ENCODE results near the gene DEXI.

Gene DEXI

DNA sequence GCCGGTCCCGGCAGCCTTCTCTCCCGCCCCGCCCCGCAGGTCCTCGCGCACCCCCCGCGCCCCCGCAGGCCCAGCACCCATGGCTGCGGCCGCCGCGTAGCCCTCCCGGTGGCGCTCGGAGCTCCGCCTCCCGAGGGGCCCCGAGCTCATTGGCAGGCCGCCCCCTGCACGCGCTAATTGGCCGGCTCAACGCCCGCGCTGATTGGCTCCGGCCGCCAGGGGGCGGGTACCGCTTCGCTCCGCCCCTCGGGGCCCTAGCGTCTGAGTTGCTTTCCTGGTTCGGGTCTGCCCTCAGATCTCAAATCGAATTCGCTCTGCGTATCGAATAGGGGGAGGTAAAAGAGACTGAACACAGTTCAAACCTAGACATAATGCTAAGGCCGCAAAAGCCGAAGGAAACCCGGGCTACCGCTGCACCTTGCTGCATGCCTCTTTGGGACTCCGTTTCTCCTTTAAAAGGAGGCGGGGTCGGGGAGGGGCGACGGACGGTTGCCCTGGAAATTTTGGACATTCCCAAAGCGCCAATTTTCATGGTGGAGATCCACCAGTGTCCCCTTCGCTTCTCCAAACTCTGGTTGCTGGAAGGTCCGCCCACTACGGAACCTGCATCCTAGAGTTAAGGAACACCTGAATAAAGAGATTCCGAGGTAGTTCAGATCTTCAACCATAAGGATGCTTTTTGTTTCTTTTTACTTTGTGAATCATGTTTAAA, at the start of gene DEXI:
DEXI (minus strand) TSS at position 117 of the 712 bp plus-strand sequence. CDS start 463 bp downstream, outside the sequence.
- DNase-seq, result peak; percentile 91

DNA sequence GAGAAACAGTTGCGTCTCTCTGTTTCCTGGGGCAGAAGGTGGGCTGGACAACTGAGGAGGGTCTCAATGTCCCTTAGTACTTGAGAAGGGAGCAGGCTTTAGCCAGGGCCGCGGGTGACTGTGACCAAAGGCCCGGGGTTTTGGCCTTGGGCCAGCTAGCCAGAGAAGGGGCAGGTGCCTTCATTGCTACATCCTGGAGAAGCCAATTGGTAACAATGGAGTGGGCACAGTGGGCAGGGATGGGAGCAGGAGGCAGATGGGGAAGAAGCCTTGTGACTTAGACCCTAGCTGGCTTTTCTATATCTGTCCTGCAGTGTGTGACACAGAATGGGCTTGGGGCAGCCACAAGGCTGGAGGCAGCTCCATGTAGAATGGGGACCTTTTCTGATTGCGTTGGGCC, 48.1 kb upstream of the DEXI start:
- DNase-seq, result no peak

DNA sequence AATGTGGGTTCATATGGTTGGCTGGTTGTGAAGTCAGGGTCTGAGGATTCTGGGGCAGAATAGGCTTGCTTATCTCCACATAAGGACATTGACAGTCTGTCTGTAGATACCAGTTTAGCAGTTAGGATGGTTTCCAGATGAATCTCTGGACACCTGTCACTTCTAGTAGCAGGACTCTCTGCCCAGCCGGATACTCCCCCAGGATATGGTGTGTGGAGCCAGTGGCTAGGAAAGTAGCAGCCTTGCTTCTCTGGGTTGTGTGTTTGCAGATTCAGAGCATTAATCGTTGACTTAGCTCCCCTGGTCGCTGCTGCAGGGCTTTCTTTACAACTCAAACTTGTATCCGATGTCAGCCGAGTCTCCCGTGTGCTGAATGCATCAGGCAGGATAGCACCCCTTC, 47.3 kb upstream of the DEXI start:
- DNase-seq, result no peak

DNA sequence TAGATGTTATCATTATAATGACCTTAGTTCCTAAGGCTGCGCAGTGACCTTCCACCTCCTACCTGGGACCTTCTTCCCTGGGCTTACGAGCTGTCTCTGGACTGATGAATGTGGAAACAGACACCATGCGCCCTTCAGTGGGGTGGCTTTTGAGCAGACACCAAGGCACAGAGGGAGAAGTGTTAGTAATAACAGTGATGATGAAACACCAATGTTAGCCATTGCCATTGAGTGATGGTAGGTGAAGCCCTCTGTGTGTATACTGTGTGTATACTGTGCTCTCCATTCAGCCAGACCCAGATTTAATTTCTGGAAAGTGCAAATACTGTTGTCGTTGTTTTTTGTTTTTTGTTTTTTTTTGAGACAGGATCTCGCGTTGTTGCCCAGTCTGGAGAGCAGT, 46.6 kb upstream of the DEXI start:
- no peak for DNase-seq

DNA sequence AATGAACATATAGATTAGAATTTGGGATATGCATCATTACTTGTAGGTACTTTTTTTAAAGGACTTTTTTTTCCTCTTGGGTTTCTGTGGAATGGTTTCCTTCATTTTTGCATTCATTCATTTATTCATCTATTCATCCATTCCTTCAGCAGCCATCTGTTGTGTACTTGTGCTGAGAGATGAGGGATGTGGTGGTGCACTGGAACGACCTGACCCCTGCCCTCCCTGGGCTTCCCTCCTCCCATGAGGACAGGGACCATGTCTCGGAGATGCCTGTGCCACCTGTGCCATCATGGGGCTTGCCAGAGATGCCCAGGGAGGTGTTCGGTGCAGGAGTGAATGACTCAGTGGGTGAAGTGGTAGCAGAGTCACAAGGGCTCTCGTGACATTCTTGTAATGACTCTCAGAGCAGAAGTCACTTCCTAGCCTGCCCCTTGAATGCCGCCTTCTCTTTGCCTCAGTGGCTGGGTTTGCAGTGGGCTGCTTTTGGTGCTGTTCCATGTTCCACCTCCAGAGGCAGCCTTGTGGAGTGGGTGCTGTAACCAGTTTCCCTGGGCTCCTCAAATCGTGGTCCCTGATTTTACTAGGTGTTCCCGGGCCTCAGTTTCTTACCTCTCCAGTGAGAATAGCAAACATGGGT, 46.0 kb upstream of the DEXI start:
- peak; percentile 11 for DNase-seq

DNA sequence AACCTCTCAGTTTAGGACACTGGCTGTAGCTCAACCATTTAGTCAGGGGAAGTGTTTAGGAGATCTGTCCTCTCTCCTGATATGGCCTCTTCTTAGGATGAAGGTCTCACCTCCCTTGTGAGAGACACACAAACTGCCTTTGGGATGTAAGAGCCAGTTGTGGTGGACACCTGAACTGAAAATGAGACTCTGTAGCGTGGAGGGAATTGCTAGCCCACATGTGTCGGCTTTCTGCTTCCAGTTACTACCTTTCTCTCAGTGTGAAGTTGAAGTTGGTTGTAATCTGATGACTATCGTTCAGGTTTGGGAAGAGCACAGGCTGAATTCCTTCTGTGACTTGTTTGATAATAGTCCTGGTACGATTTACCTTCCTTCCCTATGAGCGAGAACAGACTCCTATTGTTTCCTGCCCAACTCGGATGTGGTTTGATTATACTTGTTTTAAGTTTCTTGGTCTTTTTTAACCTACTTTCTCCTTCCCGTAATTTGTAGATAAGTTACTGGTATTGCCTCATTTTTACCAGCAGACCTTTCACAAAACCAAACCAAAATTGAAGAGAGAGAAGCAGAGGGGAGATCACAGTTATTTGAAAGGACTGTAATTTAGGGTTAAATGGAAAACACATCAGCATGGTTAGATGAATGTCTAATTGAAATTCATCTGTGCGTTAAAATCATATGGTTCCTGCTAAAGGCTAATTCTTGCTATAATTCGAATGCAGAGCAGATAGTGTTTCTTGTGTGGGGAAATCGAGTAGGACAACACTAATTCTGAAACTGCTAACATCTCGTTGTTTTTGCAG, 45.3 kb upstream of the DEXI start:
- no peak for DNase-seq

DNA sequence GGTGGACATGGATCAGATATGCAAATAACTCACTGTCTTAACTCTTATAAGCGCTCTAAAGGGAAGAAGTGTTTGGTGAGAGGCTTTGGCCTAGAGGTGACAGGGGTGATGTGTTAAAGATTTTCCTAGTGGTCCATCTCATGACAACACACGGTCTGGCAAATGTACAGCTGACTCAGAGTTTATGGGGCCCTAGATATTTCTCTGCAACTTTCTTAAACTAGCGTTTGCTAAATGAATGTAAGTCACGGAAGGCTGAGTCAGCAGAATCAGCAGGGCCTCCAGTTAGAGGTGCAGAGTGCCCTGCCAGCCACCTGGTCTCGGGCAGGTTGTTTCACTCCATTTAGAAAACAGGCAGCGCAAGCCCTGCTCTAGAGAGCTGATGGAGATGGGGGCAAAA, 42.2 kb upstream of the DEXI start:
- no peak for DNase-seq

DNA sequence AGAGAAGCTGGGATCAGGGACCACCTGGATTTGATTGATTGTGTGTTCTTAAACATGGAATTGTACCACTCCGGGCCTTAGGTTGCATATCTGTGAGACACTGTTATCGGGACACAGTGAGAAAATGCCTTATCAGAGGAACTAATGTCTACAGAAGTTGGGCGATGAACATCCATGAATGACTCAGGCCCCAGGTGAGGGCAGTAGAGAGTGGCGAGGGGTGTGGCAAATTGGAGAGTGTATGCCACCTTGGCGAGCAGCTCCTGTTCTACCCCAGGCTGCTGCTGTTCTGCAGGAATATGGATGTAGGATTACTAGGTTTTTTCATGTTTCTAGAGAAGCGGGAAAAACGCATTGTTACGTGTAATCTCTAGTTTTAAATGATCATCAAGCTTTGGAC, 40.9 kb upstream of the DEXI start:
- no peak for DNase-seq

DNA sequence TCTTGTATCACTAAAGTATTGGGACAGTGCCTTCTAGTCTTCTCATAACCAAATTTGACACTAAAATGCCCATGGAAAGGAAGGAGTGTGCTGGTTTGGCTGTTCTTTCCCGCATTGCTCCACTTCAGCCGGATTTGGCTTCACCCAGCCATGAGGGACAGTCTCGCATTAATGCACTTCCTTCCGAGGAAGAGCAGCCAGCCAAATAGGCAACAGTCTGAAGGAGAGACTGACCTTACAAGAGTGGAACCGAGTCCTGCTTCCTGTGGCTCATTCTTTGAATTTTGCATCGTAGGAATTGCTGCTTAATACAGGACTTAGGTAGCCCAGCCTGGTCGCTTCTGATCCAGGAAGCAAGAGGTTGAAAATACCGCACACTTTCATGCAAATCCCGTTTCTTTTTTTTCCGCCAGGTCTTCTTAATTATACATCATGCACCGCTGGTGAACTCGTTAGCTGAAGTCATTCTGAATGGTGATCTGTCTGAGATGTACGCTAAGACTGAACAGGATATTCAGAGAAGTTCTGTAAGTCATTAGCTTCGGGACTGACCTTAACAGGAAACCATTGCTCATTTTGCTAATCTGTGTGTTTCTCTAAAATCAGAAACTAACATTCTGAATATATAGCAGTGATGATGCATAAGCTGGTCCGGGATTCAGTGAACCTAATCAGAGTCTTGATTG, 40.3 kb upstream of the DEXI start:
- DNase-seq, result no peak

DNA sequence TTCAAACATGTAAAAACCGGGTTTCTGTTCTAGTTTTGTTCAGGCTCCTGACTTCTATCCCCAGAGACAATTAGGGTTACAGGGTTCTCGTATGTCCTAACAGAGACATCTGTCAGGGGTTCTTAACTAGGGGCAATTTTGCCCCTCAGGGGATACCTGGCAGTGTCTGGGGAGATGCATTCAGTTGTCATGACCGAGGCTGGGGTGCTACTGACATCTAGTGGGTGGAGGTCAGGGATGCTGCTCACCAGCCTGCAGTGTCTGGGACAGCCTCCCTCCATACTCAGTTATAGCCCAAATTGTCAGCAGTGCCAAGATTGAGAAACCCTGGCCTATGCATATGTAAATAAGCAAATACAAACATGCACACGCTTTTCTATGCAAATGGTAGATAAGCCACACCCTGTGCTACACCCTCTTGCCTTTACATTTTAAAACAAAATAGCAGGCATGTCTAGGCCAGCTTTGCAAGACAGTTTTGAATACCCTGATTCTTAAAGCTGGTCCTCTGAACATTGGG, 39.5 kb upstream of the DEXI start:
- DNase-seq, result peak; percentile 40

DNA sequence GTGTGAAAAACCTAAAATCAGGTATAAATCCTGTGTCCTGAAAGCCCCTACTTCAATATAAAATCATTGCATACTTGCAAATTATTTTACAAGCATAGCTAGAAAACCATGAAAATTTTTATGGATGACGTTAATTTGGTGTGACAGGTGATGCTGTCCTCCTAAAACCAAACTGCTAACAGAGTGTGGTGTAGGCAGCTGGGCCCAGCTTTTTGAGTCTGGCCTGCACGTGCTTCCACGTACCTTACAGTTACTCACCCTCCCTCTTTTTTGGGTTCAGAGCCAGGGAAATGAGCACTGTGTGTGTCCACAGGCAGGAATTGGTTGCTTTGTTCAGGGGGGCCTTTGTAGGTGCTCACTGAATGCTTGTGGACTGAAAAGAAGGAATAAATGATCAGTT, 38.5 kb upstream of the DEXI start:
- DNase-seq, result no peak

DNA sequence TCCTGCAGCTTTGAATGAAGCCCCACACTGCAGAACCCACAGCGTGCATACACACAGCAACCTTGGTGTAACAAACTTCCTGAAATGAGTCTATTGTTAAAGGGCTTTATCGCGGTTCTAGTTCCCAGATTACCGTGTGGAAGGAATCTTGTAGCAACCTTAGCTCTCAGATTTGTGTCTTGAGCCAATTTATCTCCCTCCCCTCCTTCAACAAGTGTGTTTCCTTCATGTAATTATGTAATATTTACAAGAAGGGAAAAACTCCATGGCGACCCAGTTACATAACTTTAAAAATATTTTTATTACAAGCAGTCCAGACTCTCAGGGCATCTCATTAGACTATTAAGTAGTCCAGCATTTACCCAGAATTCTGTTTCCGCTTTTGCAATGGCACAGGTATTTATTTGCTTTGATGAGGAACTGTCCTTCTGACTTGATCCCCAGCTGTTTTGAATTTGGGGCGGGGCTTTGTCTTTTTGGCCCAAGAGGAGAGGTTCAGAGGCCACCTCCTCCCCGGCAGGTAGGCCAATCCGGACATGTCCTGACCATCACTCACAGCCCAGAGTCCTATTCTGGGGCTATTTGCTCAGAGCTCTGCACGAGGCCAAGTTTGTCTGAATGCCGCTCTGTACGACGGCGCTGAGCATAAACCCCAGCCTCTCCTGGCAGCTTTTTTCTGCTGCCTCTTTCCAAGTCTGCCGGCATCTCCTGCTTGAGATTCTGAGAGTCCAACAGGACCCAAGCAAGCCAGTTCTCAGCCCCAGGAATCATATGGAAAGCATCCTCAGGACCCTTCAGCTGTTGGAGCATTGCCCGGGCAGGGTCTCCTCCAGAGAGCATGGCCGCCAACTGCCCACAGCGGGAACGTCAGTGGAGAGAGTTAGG, 37.7 kb upstream of the DEXI start:
- no peak for DNase-seq

DNA sequence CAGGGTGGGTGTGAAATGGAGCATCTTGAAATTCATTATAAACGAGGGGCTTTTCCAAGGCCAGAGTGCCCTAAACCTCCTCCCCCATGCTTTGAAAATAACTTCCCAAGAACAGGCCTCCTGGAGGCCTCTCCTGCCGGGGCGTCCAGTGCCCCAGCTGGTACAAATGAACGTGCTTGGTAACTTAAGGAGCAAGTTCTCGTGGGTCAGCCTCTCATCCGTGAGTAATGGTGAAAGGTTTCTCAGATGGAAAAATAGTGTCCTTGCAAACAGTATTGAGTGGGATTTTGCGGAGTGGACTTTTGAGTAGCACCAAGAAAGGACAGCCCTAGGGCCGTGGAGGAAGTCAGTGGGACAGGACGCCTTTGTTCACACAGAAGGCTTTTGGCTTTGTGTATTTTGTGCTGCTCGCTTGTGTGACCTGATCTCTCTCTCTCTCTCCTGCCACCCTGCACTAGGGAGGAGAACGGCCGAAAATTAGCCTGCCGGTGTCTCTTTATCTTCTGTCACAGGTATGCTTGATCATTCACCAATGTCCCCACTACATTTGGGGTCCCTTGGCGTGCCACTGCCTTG, 36.7 kb upstream of the DEXI start:
- no peak for DNase-seq

DNA sequence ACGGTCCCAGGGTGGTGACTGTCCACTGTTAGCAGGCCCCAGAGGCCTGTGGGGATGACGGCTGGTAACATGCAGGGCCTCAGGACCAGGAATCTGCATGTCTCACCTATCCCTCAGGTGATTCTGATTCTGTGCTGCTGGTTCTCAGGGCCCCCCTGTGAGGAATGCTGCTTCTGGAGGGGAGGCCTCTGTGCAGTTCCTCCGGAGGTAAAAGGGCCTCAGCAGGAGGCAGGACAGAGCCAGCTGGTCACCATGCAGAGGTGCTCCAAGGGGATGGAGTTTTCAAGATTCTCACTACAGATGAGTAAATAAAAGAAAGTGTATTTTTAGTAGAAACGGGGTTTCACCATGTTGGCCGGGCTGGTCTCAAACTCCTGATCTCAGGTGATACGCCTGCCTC, 35.9 kb upstream of the DEXI start:
- no peak for DNase-seq

DNA sequence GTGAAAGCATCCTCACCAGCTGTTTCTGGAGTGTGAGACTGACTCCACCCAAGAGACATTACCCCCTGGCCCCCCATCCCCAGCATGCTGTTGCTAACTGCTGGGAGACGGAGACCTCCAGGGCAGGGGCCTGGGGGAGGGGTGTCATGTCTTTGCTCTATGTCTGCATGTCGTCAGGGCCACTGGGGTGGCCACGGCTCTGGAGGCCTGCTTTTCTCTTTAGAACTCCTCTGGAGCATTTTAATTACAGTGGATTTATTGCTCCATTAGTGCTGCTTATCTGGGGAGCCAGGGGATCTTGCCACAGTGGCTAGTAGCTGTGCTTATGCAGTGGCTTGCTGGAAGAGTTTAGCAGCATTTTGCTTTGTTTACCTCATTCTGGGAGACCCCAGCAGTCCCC, 34.4 kb upstream of the DEXI start:
- DNase-seq, result no peak

DNA sequence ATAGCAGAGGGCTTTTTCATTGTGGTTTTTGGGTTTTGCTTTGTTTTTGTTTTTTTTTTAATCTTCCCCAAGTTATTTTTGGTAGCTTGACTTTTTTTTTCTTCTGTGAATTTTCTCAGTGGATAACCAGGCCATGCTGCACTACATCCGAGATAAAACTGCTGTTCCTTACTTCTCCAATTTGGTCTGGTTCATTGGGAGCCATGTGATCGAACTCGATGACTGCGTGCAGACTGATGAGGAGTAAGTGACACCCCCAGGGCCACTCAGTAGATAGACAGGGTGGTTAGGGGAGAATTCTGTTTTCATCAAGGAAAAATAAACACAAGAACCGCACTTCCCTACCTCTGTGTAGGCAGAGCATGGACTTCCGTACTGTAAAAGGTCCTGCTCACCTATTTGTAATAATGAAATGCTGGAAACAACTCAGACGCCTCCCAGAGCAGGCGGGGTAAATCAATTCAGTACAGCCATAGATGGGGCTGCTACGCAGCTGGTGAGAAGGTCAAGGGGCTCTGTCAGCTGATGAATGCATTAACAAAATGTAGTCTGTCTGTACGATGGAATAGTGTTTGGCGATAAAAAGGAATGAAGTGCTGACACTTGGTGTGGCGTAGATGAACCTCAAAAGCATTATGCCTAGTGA, 30.7 kb upstream of the DEXI start:
- DNase-seq, result no peak

DNA sequence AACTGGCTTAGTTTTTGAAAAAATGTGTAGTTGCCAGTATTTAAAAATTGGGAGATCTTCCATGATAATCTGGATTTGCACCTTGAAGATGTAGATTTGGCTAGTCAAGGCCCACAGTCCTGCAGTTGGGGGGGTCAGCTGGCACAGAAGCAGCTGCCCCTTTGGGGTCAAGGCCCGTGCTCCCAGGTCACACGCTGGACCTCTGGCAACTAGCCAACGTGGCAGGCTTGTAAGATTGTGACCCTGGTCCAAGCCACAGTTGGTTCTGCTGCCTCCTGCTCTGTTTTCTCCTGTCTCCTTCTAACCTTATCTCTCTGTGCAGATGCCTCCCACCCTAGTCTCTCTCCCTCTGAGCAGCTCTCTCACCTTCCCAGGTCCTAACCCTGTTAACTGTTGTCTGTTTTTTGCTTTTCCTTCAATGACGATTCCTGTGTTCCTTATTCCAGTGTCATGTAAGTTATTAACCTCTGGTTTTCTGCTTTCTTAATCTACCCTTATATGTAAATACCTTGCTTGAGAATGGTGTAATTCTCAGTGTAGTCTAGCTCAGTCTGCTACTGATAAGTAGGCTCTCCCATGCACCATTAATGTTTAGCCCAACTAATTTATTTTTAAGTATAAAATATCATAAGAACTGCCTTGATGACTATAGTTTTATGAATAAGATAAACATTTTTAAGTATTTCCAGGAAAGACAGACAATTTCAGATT, 30.0 kb upstream of the DEXI start:
- no peak for DNase-seq

DNA sequence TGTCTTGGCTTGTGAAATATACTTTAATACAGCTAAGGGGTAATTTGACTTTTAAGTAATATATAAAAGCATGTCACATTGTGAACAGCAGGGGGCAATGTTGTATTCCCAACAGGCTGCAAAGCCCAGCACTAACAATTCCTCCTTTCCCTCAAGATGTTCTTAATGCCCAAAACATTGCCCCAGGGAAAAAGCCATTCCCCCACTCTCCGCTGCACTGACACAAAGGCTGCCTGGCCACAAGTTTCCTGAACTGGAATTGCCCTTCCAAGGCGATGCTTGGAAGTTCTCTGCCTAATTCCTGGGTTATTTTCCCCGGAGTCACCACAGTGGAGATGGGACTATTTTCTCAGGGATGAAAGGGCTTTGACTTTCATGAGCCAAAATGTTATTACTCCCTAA, 29.3 kb upstream of the DEXI start:
- DNase-seq, result peak; percentile 65

DNA sequence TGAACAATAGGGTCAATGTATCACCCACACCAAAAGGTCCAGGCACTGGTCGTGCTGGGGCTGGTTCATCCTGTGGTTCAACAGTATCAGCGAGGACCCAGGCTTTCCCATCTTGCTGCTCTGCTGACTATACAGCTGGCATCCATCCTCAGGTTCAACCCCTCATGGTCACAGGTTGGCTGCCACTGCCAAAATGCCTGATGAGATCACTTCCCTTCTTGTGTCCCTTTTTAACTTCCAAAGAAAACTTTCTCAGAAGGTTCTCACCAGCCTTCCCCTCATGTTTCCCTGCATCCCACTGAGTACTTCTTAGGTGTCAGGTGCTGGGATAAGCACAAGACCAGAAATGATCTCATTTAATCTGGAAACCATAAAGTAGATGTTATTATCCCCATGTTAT, 27.8 kb upstream of the DEXI start:
- DNase-seq, result no peak

DNA sequence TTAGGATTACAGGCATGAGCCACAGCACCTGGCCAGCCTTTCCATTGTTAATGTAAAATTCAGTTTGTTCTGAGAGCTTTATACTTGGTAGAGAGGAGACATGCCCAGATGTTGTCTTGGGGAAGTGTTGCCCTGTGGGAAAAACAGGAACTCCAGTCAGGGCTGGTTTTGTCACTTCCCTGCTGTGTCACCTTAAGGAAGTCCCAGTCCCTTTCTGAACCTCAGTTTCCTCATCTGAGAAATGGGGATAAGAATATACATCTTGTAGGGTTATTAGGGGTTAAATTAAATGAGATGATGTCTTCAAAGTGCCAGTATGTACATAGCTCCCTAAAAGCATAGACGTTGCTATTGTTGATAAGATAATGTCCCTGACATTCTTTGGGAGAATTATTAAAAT, 27.3 kb upstream of the DEXI start:
- no peak for DNase-seq

DNA sequence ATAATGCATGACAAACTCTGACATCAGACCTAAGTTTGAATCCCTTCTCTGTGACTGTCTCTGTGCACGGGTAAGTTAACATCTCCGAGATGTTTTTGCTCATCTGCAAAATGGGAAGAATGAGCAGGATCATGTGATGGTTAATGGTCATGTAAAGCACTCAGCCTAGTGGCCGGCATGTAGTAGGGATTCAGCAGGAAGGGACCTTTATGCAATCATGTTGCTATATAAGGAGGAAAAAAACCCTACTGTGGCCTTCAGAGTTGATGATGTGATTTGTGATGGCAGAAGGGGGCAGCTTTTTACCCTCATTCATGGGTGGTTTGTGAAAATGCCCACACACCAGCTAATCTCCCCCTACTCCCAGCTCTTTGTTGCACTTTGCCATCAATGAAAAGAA, 26.2 kb upstream of the DEXI start:
- DNase-seq, result no peak

Data from DMS53 (cell line).